Cardiac muscle cell (in vitro differentiated cells and primary cell): Measurements from ENCODE around the gene SLC16A10. TPM values are rescaled to one million over a fixed set of nuclear protein-coding genes. Genes with fewer than 3 reads are reported as not detected.

Experiments
- DNase-seq, 2 donors: peaks; one replicate each; pipeline versions ENCODE4 v3.0.0 to v3.0.0-alpha.2; 2010 to 2017; ENCODE audit warnings: low read depth in 1 of 2, low spot score in 1 of 2
- H3K27ac ChIP-seq: fragments of 200-600 bp; sonication (generic); 2 replicates; pipeline ENCODE4 v1.5.1; 2016
- H3K27me3 ChIP-seq: fragments of 200-600 bp; sonication (generic); 2 replicates; pipeline ENCODE4 v1.6.0; 2016; ENCODE audit warnings: control low read depth
- H3K36me3 ChIP-seq: fragments of 200-600 bp; sonication (generic); 2 replicates; pipeline ENCODE4 v1.5.1; 2016; ENCODE audit warnings: control low read depth
- H3K4me1 ChIP-seq: fragments of 200-600 bp; sonication (generic); 2 replicates; pipeline ENCODE4 v1.8.1; 2017; ENCODE audit warnings: low read depth, mild to moderate bottlenecking, mixed run types
- H3K4me3 ChIP-seq: fragments of 200-600 bp; sonication (generic); 2 replicates; pipeline ENCODE4 v1.5.1; 2016; ENCODE audit warnings: mild to moderate bottlenecking
- H3K9me3 ChIP-seq: fragments of 200-600 bp; sonication (generic); 2 replicates; pipeline ENCODE4 v1.5.1; 2017; ENCODE audit warnings: low read depth, mild to moderate bottlenecking, control low read depth
- CTCF ChIP-seq: IDR thresholded peaks from 2 replicates; pipeline ENCODE4 v1.5.1; 2012; ENCODE audit warnings: low read depth, mild to moderate bottlenecking, low read length
- polyA plus RNA-seq: library from polyadenylated mRNA; unstranded; fragments of >200 nt; fragmentation: Nextera tagmentation; extraction: Ambion mirVana; gene quantifications from 2 replicates; pipeline ENCODE4 v1.2.1, GENCODE V29; 2016
- total RNA-seq: library from RNA; depleted of rRNA; stranded (reverse); fragments of >200 nt; gene quantifications from 2 replicates; pipeline ENCODE4 v1.2.3, GENCODE V29; 2016

Gene SLC16A10
- total and polyA plus RNA-seq, 2 experiments from 2014 or later = 8.1 to 21.4 TPM

- Histone ChIP-seq H3K4me3 (no peak overlapping the region), H3K4me1 (no peaks in the 10 kb centered on the region), H3K27ac (no peak overlapping the region), H3K9me3 (no peaks in the 10 kb centered on the region), H3K36me3 (no peaks in the 10 kb centered on the region), H3K27me3 (no peaks in the 10 kb centered on the region)
- DNase-seq = peak in 1 of 2 donors; percentile 58
- TF ChIP-seq CTCF = no peak
These were observed 127.8 kb downstream of the SLC16A10 start for GRCh38 chr6:111215131-111215530.

GRCh38 chr6:111219785-111220184, 132.5 kb downstream of the SLC16A10 start:
- H3K27ac ChIP-seq = no peak overlapping the region
- H3K4me3 ChIP-seq = no peak overlapping the region
- DNase-seq = no peak
- H3K27me3 ChIP-seq = no peaks in the 10 kb centered on the region
- H3K4me1 ChIP-seq = no peaks in the 10 kb centered on the region
- no peaks in the 10 kb centered on the region for H3K36me3 ChIP-seq
- no peaks in the 10 kb centered on the region for H3K9me3 ChIP-seq
- TF ChIP-seq CTCF = no peak

GRCh38 chr6:111220383-111221031, 133.2 kb downstream of the SLC16A10 start:
- no peaks in the 10 kb centered on the region for H3K36me3 ChIP-seq
- no peaks in the 10 kb centered on the region for H3K27me3 ChIP-seq
- no peak overlapping the region for H3K27ac ChIP-seq
- DNase-seq = no peak
- H3K9me3 ChIP-seq = no peaks in the 10 kb centered on the region
- H3K4me1 ChIP-seq = no peaks in the 10 kb centered on the region
- TF ChIP-seq CTCF = no peak
- H3K4me3 ChIP-seq = no peak overlapping the region

- TF ChIP-seq CTCF = no peak
These were observed 134.5 kb downstream of the SLC16A10 start for GRCh38 chr6:111221804-111222203.

GRCh38 chr6:111222341-111222740, 135.0 kb downstream of the SLC16A10 start:
- no peak overlapping the region for H3K4me3 ChIP-seq
- no peak overlapping the region for H3K27ac ChIP-seq
- no peaks in the 10 kb centered on the region for H3K4me1 ChIP-seq
- DNase-seq = no peak
- no peaks in the 10 kb centered on the region for H3K36me3 ChIP-seq
- no peaks in the 10 kb centered on the region for H3K27me3 ChIP-seq
- TF ChIP-seq CTCF = no peak
- no peaks in the 10 kb centered on the region for H3K9me3 ChIP-seq

More at GRCh38 chr6:111221804-111222203, 134.5 kb downstream of the SLC16A10 start:
- Histone ChIP-seq H3K4me1 (no peaks in the 10 kb centered on the region), H3K27ac (no peak overlapping the region), H3K27me3 (no peaks in the 10 kb centered on the region), H3K4me3 (no peak overlapping the region), H3K36me3 (no peaks in the 10 kb centered on the region), H3K9me3 (no peaks in the 10 kb centered on the region)
- no peak for DNase-seq

GRCh38 chr6:111228094-111228493, 140.8 kb downstream of the SLC16A10 start:
- DNase-seq = peak in 1 of 2 donors; percentile 44
- no peak for TF ChIP-seq CTCF
- Histone ChIP-seq H3K27me3 (no peaks in the 10 kb centered on the region), H3K4me1 (no peaks in the 10 kb centered on the region), H3K4me3 (no peak overlapping the region), H3K9me3 (no peaks in the 10 kb centered on the region), H3K36me3 (no peaks in the 10 kb centered on the region), H3K27ac (no peak overlapping the region)
